ENCODE results near the gene PAIP2B.
A peak's percentile ranks its signal among the peaks of the same experiment; 100 is the strongest.
"Not testable (repeated sequence)": the region's sequence is repeated elsewhere in the genome, so short reads cannot be mapped to it uniquely, and the experiment has no call there.

Gene PAIP2B

GRCh38 chr2:71235930-71236587, 9.2 kb upstream of the PAIP2B start:
- H3K36me3 Mint-ChIP-seq, result no peaks in the 10 kb centered on the region
- peaks cover 2% of the 10 kb centered on the region for H3K9me3 Mint-ChIP-seq
- peak; percentile 78 for ATAC-seq
- H3K27me3 Mint-ChIP-seq, result no peaks in the 10 kb centered on the region
- peaks cover 9% of the 10 kb centered on the region for H3K4me1 Mint-ChIP-seq
- peak overlapping the region; percentile 3 for H3K4me3 Mint-ChIP-seq
- peak overlapping the region; percentile 8 for H3K27ac Mint-ChIP-seq

GRCh38 chr2:71233072-71233471, 6.2 kb upstream of the PAIP2B start:
- H3K36me3 Mint-ChIP-seq, H3K27ac Mint-ChIP-seq, ATAC-seq, H3K9me3 Mint-ChIP-seq, H3K4me3 Mint-ChIP-seq, H3K4me1 Mint-ChIP-seq, H3K27me3 Mint-ChIP-seq: not testable (repeated sequence)

- Mint-ChIP-seq H3K9me3 (no peaks in the 10 kb centered on the region), H3K36me3 (peaks cover 7% of the 10 kb centered on the region), H3K4me3 (peak overlapping the region; percentile 95), H3K27ac (peak overlapping the region; percentile 82), H3K27me3 (no peaks in the 10 kb centered on the region), H3K4me1 (peaks cover 26% of the 10 kb centered on the region)
- peak; percentile 38 for ATAC-seq
Observed at GRCh38 chr2:71226096-71226964, 573 bp downstream of the PAIP2B start.

GRCh38 chr2:71224935-71225334, 2.0 kb downstream of the PAIP2B start:
- peaks cover 15% of the 10 kb centered on the region for H3K36me3 Mint-ChIP-seq
- no peak for ATAC-seq
- no peak overlapping the region for H3K27ac Mint-ChIP-seq
- H3K9me3 Mint-ChIP-seq, result no peaks in the 10 kb centered on the region
- H3K4me3 Mint-ChIP-seq, result no peak overlapping the region
- no peaks in the 10 kb centered on the region for H3K27me3 Mint-ChIP-seq
- peaks cover 39% of the 10 kb centered on the region for H3K4me1 Mint-ChIP-seq

GRCh38 chr2:71224457-71224856, 2.4 kb downstream of the PAIP2B start:
- ATAC-seq, result no peak
- Mint-ChIP-seq H3K36me3 (peaks cover 15% of the 10 kb centered on the region), H3K4me1 (peaks cover 43% of the 10 kb centered on the region), H3K27ac (no peak overlapping the region), H3K27me3 (no peaks in the 10 kb centered on the region), H3K4me3 (no peak overlapping the region), H3K9me3 (no peaks in the 10 kb centered on the region)

GRCh38 chr2:71223767-71224333, 3.1 kb downstream of the PAIP2B start:
- Mint-ChIP-seq H3K4me3 (no peak overlapping the region), H3K36me3 (peaks cover 15% of the 10 kb centered on the region), H3K9me3 (no peaks in the 10 kb centered on the region), H3K4me1 (peaks cover 43% of the 10 kb centered on the region), H3K27ac (no peak overlapping the region), H3K27me3 (no peaks in the 10 kb centered on the region)
- no peak for ATAC-seq

GRCh38 chr2:71220743-71221142, 6.2 kb downstream of the PAIP2B start:
- H3K4me1 Mint-ChIP-seq, result peaks cover 35% of the 10 kb centered on the region
- no peak for ATAC-seq
- H3K4me3 Mint-ChIP-seq, result no peak overlapping the region
- no peak overlapping the region for H3K27ac Mint-ChIP-seq
- H3K36me3 Mint-ChIP-seq, result peaks cover 15% of the 10 kb centered on the region
- H3K27me3 Mint-ChIP-seq, result no peaks in the 10 kb centered on the region
- no peaks in the 10 kb centered on the region for H3K9me3 Mint-ChIP-seq

- ATAC-seq, result no peak
- no peaks in the 10 kb centered on the region for H3K27me3 Mint-ChIP-seq
- H3K9me3 Mint-ChIP-seq, result no peaks in the 10 kb centered on the region
- H3K4me1 Mint-ChIP-seq, result peaks cover 17% of the 10 kb centered on the region
- no peak overlapping the region for H3K4me3 Mint-ChIP-seq
- no peak overlapping the region for H3K27ac Mint-ChIP-seq
- H3K36me3 Mint-ChIP-seq, result peaks cover 10% of the 10 kb centered on the region
Observed at GRCh38 chr2:71216501-71216900, 10.4 kb downstream of the PAIP2B start.

- no peaks in the 10 kb centered on the region for H3K36me3 Mint-ChIP-seq
- H3K4me1 Mint-ChIP-seq, result peaks cover 8% of the 10 kb centered on the region
- H3K9me3 Mint-ChIP-seq, result no peaks in the 10 kb centered on the region
- no peak for ATAC-seq
- H3K4me3 Mint-ChIP-seq, result no peak overlapping the region
- H3K27ac Mint-ChIP-seq, result no peak overlapping the region
- H3K27me3 Mint-ChIP-seq, result no peaks in the 10 kb centered on the region
Observed at GRCh38 chr2:71215447-71215846, 11.5 kb downstream of the PAIP2B start.

GRCh38 chr2:71212336-71212735, 14.6 kb downstream of the PAIP2B start:
- no peak overlapping the region for H3K27ac Mint-ChIP-seq
- H3K27me3 Mint-ChIP-seq, result no peaks in the 10 kb centered on the region
- peaks cover 20% of the 10 kb centered on the region for H3K36me3 Mint-ChIP-seq
- no peak for ATAC-seq
- H3K9me3 Mint-ChIP-seq, result no peaks in the 10 kb centered on the region
- no peak overlapping the region for H3K4me3 Mint-ChIP-seq
- no peaks in the 10 kb centered on the region for H3K4me1 Mint-ChIP-seq

- H3K4me1 Mint-ChIP-seq, result no peaks in the 10 kb centered on the region
- H3K27ac Mint-ChIP-seq, result no peak overlapping the region
- no peak for ATAC-seq
- no peaks in the 10 kb centered on the region for H3K27me3 Mint-ChIP-seq
- no peak overlapping the region for H3K4me3 Mint-ChIP-seq
- H3K9me3 Mint-ChIP-seq, result peaks cover 2% of the 10 kb centered on the region
- H3K36me3 Mint-ChIP-seq, result peaks cover 22% of the 10 kb centered on the region
Observed at GRCh38 chr2:71210292-71210691, 16.6 kb downstream of the PAIP2B start.

- Mint-ChIP-seq H3K4me1 (no peaks in the 10 kb centered on the region), H3K27ac (no peak overlapping the region), H3K4me3 (no peak overlapping the region), H3K27me3 (no peaks in the 10 kb centered on the region), H3K9me3 (peaks cover 2% of the 10 kb centered on the region), H3K36me3 (peaks cover 22% of the 10 kb centered on the region)
- ATAC-seq, result no peak
Observed at GRCh38 chr2:71208756-71209155, 18.1 kb downstream of the PAIP2B start.

- peaks cover 2% of the 10 kb centered on the region for H3K9me3 Mint-ChIP-seq
- no peaks in the 10 kb centered on the region for H3K4me1 Mint-ChIP-seq
- no peak overlapping the region for H3K4me3 Mint-ChIP-seq
- no peaks in the 10 kb centered on the region for H3K27me3 Mint-ChIP-seq
- no peak for ATAC-seq
- peaks cover 22% of the 10 kb centered on the region for H3K36me3 Mint-ChIP-seq
- no peak overlapping the region for H3K27ac Mint-ChIP-seq
Observed at GRCh38 chr2:71207601-71208000, 19.3 kb downstream of the PAIP2B start.

GRCh38 chr2:71206271-71206670, 20.6 kb downstream of the PAIP2B start:
- Mint-ChIP-seq H3K4me1 (no peaks in the 10 kb centered on the region), H3K27me3 (no peaks in the 10 kb centered on the region), H3K36me3 (peaks cover 34% of the 10 kb centered on the region), H3K27ac (no peak overlapping the region), H3K9me3 (peaks cover 2% of the 10 kb centered on the region), H3K4me3 (no peak overlapping the region)
- ATAC-seq, result no peak

- H3K36me3 Mint-ChIP-seq, result peaks cover 38% of the 10 kb centered on the region
- H3K27ac Mint-ChIP-seq, result no peak overlapping the region
- H3K27me3 Mint-ChIP-seq, result no peaks in the 10 kb centered on the region
- ATAC-seq, result no peak
- H3K4me3 Mint-ChIP-seq, result no peak overlapping the region
- H3K4me1 Mint-ChIP-seq, result no peaks in the 10 kb centered on the region
- H3K9me3 Mint-ChIP-seq, result peaks cover 14% of the 10 kb centered on the region
Observed at GRCh38 chr2:71191570-71191943, 35.3 kb downstream of the PAIP2B start.

Measured in stimulated activated memory B cell treated with anti-CD40 and anti-IgM and Interleukin-4, amounts not matched to agents 10 μg/mL and 1 μg/mL and 100 μg/mL, for 72 hours (primary cell).